Stimulated activated CD4-positive, alpha-beta T cell treated with anti-CD3 and anti-CD28 coated beads, TNF-alpha, amount 100 ng/mL, for 4 hours (primary cell): ENCODE measurements around the gene DPY30.

ENCODE experiments used
- DNase-seq, 3 experiments: peaks; one replicate each; pipeline ENCODE4 v3.0.0-alpha.2; 2020; ENCODE audit warnings: low read depth in 3 of 3

The DPY30 gene

DNA sequence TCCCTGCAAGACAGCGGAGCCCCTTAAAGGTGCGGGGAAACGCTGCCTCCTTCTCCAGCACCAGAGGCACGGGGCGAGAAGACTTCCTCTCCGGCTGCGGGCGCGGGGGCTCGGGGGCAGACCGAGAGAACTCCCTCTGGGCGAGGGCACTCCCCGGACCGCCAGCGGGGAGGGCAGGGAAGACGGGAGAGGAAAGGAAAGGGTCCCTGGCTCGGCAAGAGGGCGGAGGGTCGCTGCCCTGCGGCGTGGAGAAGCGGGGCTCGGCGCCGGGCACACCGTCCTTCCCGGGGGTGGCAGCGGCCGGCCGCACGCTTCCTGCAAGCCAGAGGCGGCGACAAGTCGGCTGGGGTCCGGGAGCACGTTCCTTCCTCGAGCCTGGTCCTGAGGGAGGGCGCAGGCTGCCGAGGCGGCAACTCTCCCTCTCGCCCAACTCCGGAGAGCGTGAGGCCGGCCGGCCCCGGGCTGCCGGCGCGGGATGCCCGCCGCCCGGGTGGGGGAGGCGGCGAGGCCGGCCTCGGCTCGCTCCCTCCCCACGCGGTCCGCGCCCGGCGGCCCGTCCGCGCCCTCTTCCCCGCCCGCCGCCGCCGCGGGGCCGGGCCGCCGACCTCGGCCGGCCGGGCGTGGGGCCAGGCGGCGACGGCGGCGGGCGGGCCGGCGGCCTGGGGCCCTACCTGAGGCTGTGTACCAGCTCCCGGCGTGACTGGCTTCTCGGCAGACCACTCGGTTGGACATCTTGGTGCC is 29.9 kb downstream of the DPY30 start:
- peak; percentile 3 to 29 (median 16) for DNase-seq

DNA sequence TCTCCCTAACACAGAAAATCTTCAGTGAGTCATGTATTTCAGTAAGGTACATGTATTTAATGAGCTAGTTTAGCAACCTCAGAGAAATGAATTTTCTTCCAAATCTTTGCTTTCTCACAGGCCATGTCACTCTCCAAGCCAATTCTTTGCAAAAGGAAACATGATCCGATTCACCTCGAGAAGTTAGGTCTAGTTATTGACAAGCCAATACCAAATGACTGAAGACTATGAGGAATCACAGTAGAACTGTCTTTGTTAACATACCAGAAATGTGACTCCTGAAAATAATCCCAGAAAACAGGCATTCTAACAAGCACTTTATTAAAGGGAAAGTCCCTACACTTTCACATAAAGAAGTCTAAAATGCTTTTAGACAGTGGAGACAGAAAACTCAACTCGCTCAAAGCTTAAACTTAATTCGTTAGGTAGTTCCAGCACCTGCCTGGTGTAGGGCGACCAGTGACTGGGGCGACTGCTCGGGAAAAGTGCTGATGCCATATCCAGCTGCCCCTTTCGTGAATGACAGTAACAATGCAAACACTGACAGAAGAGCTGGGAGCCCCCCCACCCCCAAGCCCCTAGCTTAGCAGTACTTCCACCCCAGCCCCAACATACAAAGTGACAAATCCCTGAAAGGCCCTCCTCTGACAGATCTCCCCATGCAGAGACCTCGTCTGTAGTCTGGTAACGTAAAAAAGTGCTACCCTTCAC is 30.6 kb downstream of the DPY30 start:
- peak in 1 of 3 experiments; percentile 1 for DNase-seq

DNA sequence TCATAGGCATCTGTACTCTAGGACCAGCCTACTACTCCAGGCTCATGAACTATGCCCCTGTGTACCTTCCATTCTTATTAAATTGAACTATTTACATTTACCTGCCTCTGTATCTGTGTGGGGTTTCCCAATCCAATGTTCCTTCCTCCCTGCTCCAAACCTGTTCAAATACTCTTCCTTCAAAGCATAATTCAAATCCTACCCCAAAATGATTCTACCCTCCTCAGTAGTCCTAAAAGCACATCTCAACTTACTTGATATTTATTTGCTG is 32.5 kb downstream of the DPY30 start:
- no peak for DNase-seq

DNA sequence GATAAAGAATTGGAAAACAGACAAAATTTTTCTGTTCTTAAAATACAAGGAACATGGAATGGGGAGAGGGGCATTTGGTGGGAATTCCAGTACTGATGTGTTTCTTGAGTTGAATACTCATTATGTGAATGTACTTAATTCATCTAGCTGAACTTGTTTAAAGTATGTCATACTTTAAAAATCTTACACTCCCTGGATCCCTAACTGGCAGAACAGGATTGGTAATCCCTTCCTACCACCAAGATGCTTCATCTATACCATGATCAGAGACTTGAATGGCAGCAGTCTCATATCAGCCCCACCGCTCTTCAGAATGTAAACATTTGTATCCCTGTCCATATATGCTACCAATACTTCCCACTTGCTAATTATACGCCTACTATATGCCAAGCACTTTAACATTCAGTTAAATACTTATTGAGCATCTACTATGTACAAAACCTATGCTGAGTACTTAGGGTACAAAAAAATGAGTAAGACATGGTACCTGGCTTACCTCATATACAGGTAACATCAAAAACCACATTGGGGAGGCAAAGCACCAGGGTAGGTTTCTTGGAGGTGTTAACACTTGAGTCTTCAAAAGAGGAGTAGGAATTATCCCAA is 34.1 kb downstream of the DPY30 start:
- no peak for DNase-seq

DNA sequence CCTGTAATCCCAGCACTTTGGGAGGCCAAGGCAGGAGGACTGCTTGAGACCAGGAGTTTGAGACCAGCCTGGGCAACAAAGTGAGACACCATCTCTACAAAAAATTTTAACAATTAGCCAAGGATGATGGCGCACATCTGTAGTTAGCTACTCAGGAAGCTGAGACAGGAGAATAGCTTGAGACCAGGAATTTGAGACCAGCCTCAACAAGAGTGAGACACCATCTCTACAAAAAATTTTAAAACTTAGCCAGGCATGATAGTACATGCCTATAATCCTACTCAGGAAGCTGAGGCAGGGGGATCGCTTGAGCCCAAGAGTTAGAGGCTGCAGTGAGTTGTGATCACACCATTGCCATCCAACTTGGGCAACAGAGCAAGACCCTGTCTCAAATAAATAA is 35.8 kb downstream of the DPY30 start:
- no peak for DNase-seq

DNA sequence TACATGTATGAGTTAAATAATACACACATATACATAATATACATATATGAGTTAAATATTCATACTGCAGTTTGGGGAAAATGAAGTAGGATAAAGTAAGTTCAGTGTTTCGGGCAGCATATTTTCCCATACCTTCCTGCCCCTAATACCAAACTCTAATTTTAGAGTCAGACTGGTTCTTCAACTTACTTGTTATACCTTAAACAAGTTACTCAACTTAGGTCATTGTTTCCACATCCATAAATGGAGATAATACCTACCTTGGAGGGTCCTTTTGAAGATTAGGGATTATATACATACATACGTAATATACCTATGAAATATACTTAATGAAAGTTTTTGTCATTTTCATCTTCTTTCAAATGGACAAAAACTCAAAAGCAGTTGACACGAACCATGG is 37.2 kb downstream of the DPY30 start:
- no peak for DNase-seq

DNA sequence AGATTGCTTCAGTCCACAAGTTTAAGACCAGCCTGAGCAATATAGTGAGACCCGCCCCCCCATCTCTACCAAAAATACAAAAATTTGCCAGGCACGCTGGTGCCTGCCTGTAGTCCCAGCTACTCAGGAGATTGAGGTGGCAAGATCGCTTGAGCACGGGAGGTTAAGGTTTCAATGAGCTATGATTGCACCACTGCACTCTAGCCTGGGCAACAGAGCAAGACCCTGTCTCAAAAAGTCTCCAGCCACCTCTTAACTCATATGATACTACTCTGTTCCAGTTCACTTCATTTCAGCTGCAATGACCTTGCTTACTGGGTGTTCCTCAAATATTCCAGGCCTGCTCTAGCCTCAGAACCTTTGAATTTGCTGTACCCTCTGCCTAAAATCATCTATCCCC is 40.2 kb downstream of the DPY30 start:
- no peak for DNase-seq

DNA sequence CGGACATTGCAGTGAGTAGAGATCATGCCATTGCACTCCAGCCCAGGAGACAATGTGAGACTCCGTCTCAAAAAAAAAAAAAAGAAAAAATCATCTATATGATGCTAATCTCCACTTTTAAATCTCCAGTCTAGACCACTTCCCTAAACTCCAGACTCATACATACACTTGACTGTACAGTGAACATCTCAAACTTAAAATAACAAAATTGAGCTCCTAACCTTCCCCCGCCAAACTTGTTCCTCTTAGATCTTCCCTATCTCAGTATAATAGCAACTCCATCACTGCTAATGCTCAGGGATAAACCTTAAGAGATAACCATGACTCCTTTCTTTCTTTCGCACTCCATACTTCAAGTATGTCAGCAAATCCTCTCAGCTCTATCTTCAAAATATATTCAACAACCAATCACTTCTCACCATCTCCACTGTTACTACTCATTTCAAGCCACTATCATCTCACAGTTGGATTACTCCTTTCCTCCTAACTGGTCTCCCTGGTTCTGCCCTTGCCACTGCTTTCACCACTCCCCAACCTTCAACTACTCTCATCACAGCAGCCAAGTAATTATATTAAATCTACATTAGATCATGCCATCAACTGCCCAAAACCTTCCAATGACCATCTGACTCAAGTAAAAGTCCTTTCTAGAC is 40.7 kb downstream of the DPY30 start:
- no peak for DNase-seq

DNA sequence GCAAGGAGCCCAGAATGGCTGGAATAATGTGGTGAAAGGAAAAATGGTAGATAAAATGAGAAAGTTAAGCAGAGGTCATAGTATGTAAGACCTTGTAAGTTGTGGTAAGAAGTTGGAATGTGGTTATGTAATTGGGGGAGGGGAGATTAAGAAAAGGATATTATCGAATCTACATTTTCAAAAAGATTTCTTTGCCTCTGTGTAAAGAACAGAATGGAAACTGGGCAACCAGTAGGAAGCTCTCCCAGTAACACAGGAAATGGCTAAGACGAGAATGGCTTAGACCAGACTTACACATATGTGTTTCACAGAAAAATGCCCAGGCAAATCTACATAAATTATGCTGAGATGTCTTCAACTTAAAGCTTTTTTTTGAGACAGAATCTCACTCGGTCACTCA is 42.0 kb downstream of the DPY30 start:
- DNase-seq: no peak

DNA sequence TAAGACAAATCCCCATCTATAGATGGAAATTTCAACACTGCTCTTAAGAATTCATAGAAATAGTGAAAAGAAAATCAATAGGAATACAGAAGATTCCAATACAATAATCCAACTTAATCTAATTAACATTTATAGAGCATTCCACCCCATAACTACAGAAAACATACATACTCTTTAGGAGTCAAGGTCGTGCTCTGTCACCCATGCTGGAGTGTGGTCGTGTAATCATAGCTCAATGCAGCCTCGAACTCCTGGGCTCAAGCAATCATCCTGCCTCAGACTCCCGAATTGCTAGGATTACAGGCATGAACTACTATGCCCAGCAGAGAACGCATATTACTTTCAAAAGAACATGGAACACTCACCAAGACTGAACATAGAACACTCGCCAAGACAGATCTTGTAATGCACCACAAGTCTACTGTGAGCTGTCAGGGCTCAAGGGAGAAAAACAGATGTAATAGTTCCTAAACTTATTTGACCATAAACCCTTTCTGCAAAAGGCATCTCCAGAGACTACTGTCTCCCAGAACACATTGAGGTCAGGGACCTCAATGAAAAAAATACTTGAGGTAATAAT is 42.9 kb downstream of the DPY30 start:
- DNase-seq: no peak

DNA sequence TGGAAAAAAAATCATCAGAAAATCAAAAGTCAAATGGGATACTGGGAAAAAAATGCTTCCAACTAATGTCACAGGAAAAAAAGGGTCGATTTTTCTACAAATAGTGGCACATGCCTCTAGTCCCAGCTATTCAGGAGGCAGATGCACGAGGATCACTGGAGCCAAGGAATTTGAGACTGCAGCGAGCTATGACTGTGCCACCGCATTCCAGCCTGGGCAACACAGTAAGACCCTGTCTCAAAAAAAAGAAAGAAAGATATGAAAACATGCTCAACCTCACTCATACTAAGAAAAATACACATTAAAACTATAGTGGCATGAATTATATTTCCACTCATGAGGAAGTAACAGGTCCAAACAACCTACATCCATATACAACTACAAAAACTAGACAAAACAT is 46.7 kb downstream of the DPY30 start:
- DNase-seq: no peak

DNA sequence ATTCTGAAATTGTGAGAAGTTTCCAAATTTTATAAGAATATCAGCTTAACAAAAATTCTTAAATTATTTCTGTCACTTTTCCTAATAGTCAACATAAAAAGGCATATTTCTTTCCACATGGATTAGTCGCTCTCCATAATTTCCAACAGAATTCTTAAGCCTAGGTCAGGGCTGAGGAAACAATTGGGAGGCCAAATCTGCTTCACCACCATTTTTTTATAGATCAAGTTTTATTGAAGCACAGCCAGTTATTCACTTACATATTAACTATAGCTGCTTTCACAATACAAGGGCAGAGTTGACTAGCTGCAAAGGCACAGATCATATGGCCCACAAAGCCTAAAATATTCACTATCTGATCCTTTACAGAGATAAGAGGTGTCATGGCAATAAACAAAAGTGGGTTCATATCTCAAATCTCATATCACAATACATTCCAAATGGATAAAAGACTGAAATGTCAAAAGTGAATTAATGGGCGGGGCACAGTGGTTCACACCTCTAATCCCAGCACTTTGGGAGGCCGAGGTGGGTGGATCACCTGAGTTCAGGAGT is 47.5 kb downstream of the DPY30 start:
- DNase-seq: no peak

DNA sequence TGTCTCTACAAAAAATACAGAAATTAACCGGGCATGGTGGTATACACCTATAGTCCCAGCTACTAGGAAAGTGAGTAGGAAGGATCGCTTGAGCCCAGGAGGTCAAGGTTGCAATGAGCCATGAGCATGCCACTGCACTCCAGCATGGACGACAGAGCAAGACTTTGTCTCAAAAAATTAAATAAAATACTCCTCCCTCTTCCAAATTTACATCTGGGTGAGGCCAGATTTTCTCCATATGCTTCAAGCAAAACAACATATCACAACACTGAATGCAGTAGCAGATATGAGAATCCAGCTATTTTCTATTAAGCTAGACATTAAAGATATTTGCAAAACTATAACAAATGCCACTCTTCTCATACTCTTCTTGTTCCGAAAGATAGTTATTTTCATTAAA is 49.7 kb downstream of the DPY30 start:
- DNase-seq: no peak

DNA sequence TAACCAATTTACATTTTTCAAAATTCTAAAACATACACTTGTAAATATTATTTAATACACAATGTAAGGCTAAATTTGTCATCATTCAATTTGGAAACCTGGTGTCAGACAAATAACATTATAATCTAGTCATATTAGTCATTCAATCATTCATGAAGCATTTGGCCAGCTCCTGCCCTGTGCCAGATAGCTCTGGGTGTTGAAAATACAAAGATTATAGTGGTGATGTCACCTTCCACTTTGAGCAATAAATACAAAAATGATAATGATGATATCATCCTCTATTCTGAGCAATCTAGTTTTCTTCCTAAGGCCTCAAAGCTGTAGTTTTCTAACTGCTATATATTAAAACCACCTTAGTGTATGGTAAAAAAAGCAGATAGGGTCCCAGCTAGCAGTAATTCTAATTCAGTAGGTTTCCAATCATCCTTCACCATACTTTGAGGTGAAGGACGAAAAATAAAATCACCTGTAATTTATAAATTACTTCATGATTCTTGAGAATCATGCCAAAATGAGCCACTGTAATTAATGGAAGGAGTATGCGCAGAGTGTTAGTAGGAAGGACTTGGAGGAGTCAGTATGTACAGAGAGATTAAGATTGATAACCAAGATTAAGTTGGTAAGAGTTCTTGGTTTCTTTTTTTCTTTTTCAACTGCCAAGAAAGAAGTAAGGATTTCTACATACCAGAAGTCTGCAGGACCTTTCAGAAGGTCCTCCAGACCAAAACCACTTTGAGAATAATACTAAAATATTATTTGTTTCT is 52.0 kb downstream of the DPY30 start:
- no peak for DNase-seq

DNA sequence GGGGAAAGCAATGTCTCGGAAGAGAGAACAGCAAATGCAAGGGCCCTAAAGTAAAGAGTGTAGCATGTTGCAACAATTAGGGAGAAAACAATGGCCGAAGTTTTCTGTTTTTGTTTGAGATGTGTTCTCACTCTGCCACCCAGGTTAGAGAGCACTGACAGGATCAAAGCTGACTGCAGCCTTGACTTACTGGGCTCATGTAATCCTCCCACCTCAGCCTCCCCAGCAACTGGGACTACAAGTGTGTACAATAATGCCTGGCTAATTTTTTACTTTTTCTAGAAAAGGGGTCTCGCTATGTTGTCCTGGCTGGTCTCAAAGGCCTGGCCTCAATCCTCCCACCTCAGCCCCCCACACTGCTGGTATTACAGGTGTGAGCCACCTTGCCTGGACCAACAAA is 52.7 kb downstream of the DPY30 start:
- DNase-seq: no peak

DNA sequence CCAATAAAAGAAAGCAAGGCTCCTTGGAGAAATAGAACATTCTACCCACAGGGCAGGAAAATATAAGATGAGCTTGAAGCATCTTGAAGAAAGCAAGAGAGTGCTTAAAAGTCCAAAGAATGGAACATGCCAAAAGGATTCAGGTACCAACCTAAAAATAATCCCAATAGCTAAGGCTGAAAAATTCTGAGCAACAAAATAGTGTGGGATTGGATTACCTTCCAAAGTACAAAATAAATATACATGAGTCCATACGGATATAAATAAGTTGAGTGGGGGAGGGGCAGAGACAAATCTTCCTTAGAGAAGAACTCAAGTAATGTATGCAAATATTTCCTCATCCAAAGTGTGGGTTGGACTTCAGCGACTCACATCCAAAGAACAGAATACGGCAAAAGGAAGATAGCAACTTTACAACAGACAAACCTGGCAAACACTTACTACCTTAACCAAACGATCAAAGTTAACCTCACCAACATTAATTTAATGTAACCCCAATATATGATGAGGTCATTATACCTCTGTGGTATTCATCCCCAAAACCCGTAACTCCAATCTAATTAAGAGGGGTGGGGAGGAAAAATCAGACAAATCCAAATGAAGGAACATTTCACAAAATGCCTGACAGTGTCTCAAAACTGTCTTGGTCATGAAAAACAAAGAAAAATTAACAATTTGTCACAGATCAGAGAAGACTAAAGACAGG is 55.7 kb downstream of the DPY30 start:
- DNase-seq: no peak

DNA sequence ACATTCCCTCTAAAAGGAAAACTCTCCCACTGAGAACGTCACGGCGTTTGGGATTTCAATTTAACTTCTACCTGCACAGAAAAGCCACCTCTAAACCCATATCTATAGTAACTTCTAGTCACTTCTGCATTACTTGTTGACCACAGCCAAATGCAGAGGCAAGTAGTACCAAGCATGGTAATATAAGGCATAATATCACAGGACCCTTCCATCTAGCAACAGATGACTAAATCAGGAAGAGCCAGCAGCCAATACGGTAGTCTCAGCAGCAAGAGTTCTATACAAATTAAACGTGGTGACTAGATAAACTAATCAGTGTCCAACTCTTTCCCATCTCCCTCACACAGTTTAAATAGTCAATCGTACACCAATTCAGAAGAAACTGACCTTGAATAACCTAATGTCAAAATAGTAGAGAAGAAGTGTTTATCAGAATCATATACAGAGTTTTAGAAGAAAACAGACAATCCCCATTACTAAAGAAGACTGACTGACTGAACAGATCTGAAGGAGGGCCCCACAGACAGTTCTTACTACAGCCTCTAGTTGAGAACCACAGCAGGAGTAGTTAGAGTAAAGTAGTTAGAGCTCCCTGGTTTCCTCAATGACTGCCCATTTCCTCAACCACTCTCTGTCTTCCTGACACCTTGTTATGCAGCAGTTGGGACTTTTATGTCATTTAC is 58.8 kb downstream of the DPY30 start:
- DNase-seq: no peak

DNA sequence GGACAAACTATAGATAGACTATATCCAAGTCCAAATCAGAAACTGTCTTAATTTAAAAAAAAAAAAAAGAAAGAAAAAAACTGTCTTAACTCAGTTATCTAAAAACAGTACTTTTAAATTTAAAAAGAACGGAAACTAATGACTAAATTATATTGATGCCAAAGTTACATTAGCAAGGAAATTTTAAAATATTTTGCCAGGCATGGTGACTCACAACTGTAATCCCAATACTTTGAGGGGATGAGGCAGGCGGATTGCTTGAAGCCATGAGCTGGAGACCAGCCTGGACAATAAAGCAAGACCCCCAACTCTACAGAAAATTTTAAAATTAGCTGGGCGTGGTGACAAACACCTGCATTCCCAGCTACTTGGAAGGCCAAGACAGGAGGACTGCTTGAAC is 59.6 kb downstream of the DPY30 start:
- DNase-seq: no peak

DNA sequence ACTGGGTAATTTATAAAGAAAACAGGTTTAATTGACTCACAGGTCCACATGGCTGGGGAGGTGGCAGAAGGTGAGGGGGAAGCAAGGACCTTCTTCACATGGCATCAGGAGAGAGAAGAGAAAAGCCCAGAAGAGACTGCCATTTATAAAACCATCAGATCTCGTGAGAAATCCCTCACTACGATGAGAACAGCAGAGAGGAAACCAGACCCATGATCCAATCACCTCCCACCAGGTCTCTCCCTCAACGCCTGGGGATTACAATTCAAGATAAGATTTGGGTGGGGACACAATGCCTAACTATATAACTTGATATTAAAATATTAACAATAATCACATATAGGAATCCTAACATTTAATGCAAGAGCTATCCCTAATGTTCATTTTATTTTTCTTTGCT is 60.6 kb downstream of the DPY30 start:
- no peak for DNase-seq

DNA sequence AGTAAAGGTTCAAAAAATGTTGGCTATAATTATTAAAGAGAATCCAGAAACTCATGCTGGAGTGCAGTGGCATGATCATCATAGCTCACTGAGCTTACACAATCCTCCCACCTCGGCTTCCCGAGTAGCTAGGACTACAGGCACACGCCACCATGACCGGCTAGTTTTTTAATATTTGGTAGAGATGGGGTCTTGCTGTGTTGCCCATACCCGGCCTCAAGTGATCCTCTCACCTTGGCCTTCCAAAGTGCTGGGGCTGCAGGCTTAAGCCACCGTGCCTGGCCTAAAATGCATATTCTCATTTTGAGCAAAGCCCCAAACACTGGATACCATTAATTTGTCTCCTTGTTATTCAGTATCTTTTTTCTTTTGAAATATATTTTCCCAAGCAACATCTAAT is 61.2 kb downstream of the DPY30 start:
- DNase-seq: no peak
